Measurements from ENCODE around the gene GRAP2. TPM values are rescaled to one million over a fixed set of nuclear protein-coding genes. Genes with fewer than 3 reads are reported as not detected.
A peak's percentile ranks its signal among the peaks of the same experiment; 100 is the strongest.

GRAP2 gene
- polyA plus RNA-seq, 3 donors: 0.05 to 4.2 (median 0.97) TPM

DNA sequence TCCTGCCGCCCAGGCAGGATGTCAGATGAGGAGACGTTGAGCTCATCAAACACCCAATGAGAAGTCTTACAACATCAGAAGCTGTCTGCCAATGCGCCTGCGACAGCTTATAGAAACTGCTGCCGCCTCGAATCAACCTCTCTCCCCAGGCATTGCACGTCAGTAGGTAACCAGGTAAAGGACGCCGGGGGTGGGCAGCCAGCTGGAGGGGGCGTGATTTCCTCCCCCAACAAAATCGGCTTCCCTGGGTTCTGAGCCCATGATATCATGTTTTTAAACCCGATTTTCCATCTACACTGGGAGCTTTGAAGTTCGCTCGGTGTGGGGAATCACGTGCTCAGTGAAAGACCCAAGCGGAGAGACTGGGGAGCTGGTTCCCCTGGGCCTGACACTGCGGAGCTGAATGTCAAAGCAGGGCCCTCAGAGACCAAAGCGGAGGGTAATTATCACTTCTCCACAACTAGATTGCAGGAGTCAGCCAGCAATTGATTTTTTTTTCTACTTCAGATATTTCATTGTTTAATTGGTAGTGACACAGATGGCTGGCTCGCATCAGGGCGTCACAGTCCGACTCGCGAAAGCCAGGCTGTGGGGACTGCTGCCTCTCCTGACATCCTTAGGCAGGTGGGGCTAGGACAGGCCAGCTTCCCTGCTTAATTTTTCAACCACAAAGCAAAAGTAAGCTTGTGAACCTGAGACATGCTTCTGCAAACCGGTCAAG, 109.2 kb downstream of the GRAP2 start:
- Histone ChIP-seq H3K4me1 (ENCODE audit: control insufficient read depth in 1 of 2, insufficient read depth in 2 of 2, low read length in 2 of 2) (peaks cover 25 to 38% of the 10 kb centered on the region in 2 donors), H3K4me3 (replicated peaks in 1 of 3; ENCODE audit: low read depth in 2 of 3, low read length in 3 of 3) (no peak overlapping the region), H3K9ac (ENCODE audit: insufficient read depth, low read length, poor library complexity, severe bottlenecking) (no peak overlapping the region), H4K20me1 (ENCODE audit: insufficient read depth, low read length) (no peaks in the 10 kb centered on the region), H3K79me2 (ENCODE audit: insufficient read depth, low read length) (no peaks in the 10 kb centered on the region), H3K4me2 (replicated peaks; ENCODE audit: extremely low read depth, low read length, poor library complexity, severe bottlenecking) (no peak overlapping the region), H3K36me3 (replicated peaks in 1 of 2; ENCODE audit: control insufficient read depth in 1 of 2, insufficient read depth in 2 of 2, low read length in 2 of 2) (no peaks in the 10 kb centered on the region), H3K9me3 (replicated peaks in 1 of 2; ENCODE audit: control insufficient read depth in 1 of 2, insufficient read depth in 1 of 2, low read length in 2 of 2) (no peaks in the 10 kb centered on the region), H2AFZ (ENCODE audit: insufficient read depth, low read depth, low read length, poor library complexity, severe bottlenecking) (no peak overlapping the region), H3K27ac (ENCODE audit: low read depth in 1 of 2, low read length in 2 of 2) (no peak overlapping the region), H3K27me3 (ENCODE audit: control insufficient read depth in 2 of 2, insufficient read depth in 2 of 2, low read length in 2 of 2) (peaks cover 0 to 16% of the 10 kb centered on the region in 2 donors)
- Mint-ChIP-seq H3K27ac (peak overlapping the region in 1 of 7 donors; percentile 85), H3K27me3 (ENCODE audit: low read depth in 3 of 3) (peaks cover 14 to 37% (median 24%) of the 10 kb centered on the region in 3 donors), H3K36me3 (peaks cover 9 to 10% of the 10 kb centered on the region in 2 donors), H3K4me1 (peaks cover 39% of the 10 kb centered on the region), H3K4me3 (peak overlapping the region; percentile 43 to 66), H3K9me3 (peaks cover 0 to 2% (median 0%) of the 10 kb centered on the region in 7 donors)
- 66% methylated on average over 11 of the region's 24 CpGs for WGBS (ENCODE audit: insufficient coverage)
- intact Hi-C loops (cut with micrococcal nuclease): no loop called here
- TF ChIP-seq, protein P1, sequence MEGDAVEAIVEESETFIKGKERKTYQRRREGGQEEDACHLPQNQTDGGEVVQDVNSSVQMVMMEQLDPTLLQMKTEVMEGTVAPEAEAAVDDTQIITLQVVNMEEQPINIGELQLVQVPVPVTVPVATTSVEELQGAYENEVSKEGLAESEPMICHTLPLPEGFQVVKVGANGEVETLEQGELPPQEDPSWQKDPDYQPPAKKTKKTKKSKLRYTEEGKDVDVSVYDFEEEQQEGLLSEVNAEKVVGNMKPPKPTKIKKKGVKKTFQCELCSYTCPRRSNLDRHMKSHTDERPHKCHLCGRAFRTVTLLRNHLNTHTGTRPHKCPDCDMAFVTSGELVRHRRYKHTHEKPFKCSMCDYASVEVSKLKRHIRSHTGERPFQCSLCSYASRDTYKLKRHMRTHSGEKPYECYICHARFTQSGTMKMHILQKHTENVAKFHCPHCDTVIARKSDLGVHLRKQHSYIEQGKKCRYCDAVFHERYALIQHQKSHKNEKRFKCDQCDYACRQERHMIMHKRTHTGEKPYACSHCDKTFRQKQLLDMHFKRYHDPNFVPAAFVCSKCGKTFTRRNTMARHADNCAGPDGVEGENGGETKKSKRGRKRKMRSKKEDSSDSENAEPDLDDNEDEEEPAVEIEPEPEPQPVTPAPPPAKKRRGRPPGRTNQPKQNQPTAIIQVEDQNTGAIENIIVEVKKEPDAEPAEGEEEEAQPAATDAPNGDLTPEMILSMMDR (IDR thresholded peaks at IDR 0.05): no peak
- no peak for DNase-seq

DNA sequence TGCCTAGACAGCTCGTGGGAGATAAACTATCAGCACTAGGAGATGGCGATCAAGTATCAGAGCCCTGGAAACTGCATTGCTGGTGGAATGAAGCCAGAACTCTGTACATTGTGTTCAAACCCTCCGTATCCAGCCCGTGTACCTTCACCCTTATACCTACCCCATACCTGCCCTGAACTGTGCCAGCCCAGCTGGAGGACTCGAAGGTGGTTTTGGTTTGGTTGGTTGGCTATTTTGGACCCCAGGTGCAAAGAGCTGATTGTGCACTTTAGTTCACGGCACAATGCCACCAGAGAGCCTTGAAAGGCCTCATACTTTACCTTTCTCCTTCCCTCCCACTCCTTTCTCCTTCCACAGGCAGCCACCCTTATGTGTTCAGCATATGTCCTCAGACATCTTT, 109.9 kb downstream of the GRAP2 start:
- H3K27me3 Mint-ChIP-seq (ENCODE audit: low read depth in 3 of 3): peaks cover 14 to 34% (median 26%) of the 10 kb centered on the region in 3 donors
- Histone ChIP-seq H2AFZ (ENCODE audit: insufficient read depth, low read depth, low read length, poor library complexity, severe bottlenecking) (no peak overlapping the region), H3K27me3 (ENCODE audit: control insufficient read depth in 2 of 2, insufficient read depth in 2 of 2, low read length in 2 of 2) (peaks cover 0 to 16% of the 10 kb centered on the region in 2 donors), H4K20me1 (ENCODE audit: insufficient read depth, low read length) (no peaks in the 10 kb centered on the region), H3K79me2 (ENCODE audit: insufficient read depth, low read length) (no peaks in the 10 kb centered on the region), H3K27ac (ENCODE audit: low read depth in 1 of 2, low read length in 2 of 2) (no peak overlapping the region), H3K9me3 (replicated peaks in 1 of 2; ENCODE audit: control insufficient read depth in 1 of 2, insufficient read depth in 1 of 2, low read length in 2 of 2) (no peaks in the 10 kb centered on the region), H3K9ac (ENCODE audit: insufficient read depth, low read length, poor library complexity, severe bottlenecking) (no peak overlapping the region), H3K4me1 (ENCODE audit: control insufficient read depth in 1 of 2, insufficient read depth in 2 of 2, low read length in 2 of 2) (peaks cover 25 to 38% of the 10 kb centered on the region in 2 donors), H3K4me3 (replicated peaks in 1 of 3; ENCODE audit: low read depth in 2 of 3, low read length in 3 of 3) (no peak overlapping the region), H3K36me3 (replicated peaks in 1 of 2; ENCODE audit: control insufficient read depth in 1 of 2, insufficient read depth in 2 of 2, low read length in 2 of 2) (no peaks in the 10 kb centered on the region), H3K4me2 (replicated peaks; ENCODE audit: extremely low read depth, low read length, poor library complexity, severe bottlenecking) (no peak overlapping the region)
- no peak overlapping the region for H3K27ac Mint-ChIP-seq
- H3K4me3 Mint-ChIP-seq: no peak overlapping the region
- DNase-seq: no peak
- peaks cover 39% of the 10 kb centered on the region for H3K4me1 Mint-ChIP-seq
- H3K36me3 Mint-ChIP-seq: peaks cover 9 to 10% of the 10 kb centered on the region in 2 donors
- intact Hi-C loops (cut with micrococcal nuclease): no loop called here
- 84% methylated on average over 2 of the region's 6 CpGs for WGBS (ENCODE audit: insufficient coverage)
- H3K9me3 Mint-ChIP-seq: peaks cover 0 to 2% (median 0%) of the 10 kb centered on the region in 7 donors
- TF ChIP-seq, protein P1 (IDR thresholded peaks at IDR 0.05): no peak

Data from CD14-positive monocyte (primary cell).